ENCODE results near the gene PLCB4. TPM values are rescaled to one million over a fixed set of nuclear protein-coding genes. Genes with fewer than 3 reads are reported as not detected.

Gene PLCB4
- total RNA-seq, 1 donor from 2014 or later: 38.0 TPM

DNA sequence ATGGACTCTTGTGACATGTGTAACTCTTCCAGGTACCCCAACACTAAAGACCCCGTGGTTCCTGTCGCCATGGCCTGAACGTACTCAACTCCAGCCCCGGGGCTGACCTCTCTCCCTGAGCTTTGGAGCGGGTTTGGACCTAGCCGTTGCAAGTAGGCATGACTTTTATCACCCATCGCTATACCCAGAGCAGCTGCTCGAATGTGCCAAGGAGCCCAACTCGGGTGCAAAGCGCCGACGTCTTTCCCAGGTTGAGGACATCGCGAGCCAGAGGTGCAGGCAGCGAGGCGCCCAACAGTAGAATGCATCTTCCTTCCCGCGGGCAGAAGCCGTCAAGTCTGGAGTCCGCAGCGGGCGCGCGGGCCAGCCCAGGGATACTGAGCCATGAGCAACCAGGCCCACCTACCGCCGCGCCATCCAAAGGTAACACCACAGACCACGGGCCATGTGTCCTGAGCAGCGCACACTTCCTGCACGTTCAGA lies 439.9 kb downstream of the PLCB4 start:
- no peak for DNase-seq (ENCODE audit: low spot score in 2 of 2)
- Histone ChIP-seq H3K27ac (no peak overlapping the region), H3K27me3 (no peaks in the 10 kb centered on the region), H3K4me1 (no peaks in the 10 kb centered on the region), H3K9me3 (no peaks in the 10 kb centered on the region), H3K36me3 (no peaks in the 10 kb centered on the region), H3K4me3 (no peak overlapping the region)
- TF ChIP-seq, protein P1, sequence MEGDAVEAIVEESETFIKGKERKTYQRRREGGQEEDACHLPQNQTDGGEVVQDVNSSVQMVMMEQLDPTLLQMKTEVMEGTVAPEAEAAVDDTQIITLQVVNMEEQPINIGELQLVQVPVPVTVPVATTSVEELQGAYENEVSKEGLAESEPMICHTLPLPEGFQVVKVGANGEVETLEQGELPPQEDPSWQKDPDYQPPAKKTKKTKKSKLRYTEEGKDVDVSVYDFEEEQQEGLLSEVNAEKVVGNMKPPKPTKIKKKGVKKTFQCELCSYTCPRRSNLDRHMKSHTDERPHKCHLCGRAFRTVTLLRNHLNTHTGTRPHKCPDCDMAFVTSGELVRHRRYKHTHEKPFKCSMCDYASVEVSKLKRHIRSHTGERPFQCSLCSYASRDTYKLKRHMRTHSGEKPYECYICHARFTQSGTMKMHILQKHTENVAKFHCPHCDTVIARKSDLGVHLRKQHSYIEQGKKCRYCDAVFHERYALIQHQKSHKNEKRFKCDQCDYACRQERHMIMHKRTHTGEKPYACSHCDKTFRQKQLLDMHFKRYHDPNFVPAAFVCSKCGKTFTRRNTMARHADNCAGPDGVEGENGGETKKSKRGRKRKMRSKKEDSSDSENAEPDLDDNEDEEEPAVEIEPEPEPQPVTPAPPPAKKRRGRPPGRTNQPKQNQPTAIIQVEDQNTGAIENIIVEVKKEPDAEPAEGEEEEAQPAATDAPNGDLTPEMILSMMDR (IDR thresholded peaks at IDR 0.05): no peak
- intact Hi-C loops (cut with DNase I): no loop called here

DNA sequence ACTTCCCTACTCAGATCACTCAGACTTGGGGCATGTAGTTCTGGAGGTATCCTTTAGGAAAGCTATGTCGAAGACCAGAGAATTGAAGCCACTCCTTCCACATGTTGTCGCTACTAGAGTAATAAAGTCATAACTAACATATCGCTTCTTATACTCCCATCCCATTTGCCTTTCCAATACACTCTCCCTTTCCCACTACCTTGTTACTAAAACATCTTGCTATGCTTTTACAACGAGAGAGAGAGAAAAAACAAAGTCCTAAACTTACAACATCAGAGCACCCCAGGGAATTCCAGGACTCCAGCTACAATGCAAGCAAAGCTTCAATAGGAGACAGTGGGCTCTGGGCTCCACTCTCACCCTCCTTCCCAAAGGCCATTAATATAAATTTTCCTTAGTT lies 440.4 kb downstream of the PLCB4 start:
- Histone ChIP-seq H3K4me1 (no peaks in the 10 kb centered on the region), H3K4me3 (no peak overlapping the region), H3K27ac (no peak overlapping the region), H3K9me3 (no peaks in the 10 kb centered on the region), H3K27me3 (no peaks in the 10 kb centered on the region), H3K36me3 (no peaks in the 10 kb centered on the region)
- TF ChIP-seq, protein P1 (IDR thresholded peaks at IDR 0.05): no peak
- intact Hi-C loops (cut with DNase I): no loop called here
- DNase-seq (ENCODE audit: low spot score in 2 of 2): no peak

- Histone ChIP-seq H3K27me3 (no peaks in the 10 kb centered on the region), H3K4me1 (peaks cover 3 to 11% of the 10 kb centered on the region in 2 donors), H3K27ac (no peak overlapping the region), H3K9me3 (no peaks in the 10 kb centered on the region), H3K36me3 (no peaks in the 10 kb centered on the region), H3K4me3 (no peak overlapping the region)
- intact Hi-C loops (cut with DNase I): no loop called here
- DNase-seq (ENCODE audit: low spot score in 2 of 2): no peak
- TF ChIP-seq, protein P1 (IDR thresholded peaks at IDR 0.05): no peak
Observed at GRCh38 chr20:9510911-9511310, 442.0 kb downstream of the PLCB4 start.

DNA sequence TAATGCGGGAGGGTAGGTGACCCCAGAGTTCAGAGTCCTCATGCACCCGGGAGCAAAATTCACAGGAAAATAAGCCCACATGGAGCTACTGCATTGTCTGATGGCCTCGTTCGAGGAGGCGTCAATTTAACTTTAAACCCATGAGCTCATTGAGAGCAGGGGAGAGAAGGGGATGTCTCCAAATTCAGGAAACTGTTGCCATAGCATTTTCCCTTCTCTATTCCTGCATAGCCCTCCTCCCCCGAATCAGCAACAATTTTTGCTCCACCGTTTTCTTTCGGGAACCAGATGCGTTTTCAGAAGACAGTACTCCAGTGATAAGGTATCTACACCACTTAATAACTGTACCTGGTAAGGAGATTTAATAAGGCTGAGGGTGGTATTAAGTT lies 445.2 kb downstream of the PLCB4 start:
- H3K9me3 ChIP-seq: no peaks in the 10 kb centered on the region
- H3K4me3 ChIP-seq: peak overlapping the region; percentile 42 to 56
- H3K36me3 ChIP-seq: no peaks in the 10 kb centered on the region
- no peak for DNase-seq (ENCODE audit: low spot score in 2 of 2)
- TF ChIP-seq, protein P1 (IDR thresholded peaks at IDR 0.05): no peak
- H3K4me1 ChIP-seq: peaks cover 3 to 11% of the 10 kb centered on the region in 2 donors
- intact Hi-C loops (cut with DNase I): no loop called here
- no peak overlapping the region for H3K27ac ChIP-seq
- H3K27me3 ChIP-seq: no peaks in the 10 kb centered on the region

DNA sequence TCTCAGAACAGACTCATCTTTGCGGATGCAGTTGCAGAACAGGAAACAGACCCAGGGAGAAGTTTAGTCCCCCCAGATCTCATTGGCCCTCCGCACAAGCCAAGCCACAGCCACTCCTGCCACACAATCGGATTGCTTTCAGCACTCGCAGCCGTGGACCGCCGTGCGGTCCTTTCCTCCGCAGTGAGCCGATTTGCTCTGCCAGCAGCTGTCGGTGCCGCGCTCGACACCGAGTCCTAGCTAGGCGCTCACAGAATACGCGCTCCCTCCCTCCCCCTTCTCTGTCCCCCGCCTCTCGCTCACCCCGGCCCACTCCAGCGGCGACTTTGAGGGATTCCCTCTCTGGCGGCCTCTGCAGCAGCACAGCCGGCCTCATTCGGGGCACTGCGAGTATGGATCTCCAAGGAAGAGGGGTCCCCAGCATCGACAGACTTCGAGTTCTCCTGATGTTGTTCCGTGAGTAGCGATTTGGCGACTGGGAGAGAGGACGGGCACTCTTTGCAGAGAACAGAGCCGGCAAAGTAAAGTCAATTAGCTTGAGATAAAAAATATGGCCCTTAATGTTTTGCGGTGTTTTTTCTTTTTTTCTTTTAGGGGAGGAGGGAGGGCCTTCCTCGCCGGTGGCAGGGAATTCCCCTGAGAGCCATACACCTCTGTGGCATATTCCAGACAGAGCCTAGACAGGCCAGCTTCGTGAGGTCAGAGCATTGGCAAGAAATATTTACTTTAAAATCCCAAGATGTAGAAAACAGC lies 445.8 kb downstream of the PLCB4 start, which contains the start of gene LAMP5:
TSS of gene LAMP5 (plus strand) at position 130 of the 753 bp plus-strand sequence. CDS start at position 393, 263 bp downstream.
- no peak within 1 kb of the TSS for H3K27ac ChIP-seq
- peak within 1 kb of the TSS; percentile 42 to 56 for H3K4me3 ChIP-seq
- H3K4me1 ChIP-seq: peaks cover 3 to 11% of the 10 kb centered on the region in 2 donors
- H3K9me3 ChIP-seq: no peaks in the 10 kb centered on the region
- no peak for DNase-seq (ENCODE audit: low spot score in 2 of 2)
- TF ChIP-seq, protein P1 (IDR thresholded peaks at IDR 0.05): no peak
- intact Hi-C loops (cut with DNase I): no loop called here
- no peaks in the 10 kb centered on the region for H3K27me3 ChIP-seq
- no peaks in the 10 kb centered on the region for H3K36me3 ChIP-seq
